ENCODE data around the gene PCDHGA7.
"Not testable (repeated sequence)": the region's sequence is repeated elsewhere in the genome, so short reads cannot be mapped to it uniquely, and the experiment has no call there.

PCDHGA7 gene

DNA sequence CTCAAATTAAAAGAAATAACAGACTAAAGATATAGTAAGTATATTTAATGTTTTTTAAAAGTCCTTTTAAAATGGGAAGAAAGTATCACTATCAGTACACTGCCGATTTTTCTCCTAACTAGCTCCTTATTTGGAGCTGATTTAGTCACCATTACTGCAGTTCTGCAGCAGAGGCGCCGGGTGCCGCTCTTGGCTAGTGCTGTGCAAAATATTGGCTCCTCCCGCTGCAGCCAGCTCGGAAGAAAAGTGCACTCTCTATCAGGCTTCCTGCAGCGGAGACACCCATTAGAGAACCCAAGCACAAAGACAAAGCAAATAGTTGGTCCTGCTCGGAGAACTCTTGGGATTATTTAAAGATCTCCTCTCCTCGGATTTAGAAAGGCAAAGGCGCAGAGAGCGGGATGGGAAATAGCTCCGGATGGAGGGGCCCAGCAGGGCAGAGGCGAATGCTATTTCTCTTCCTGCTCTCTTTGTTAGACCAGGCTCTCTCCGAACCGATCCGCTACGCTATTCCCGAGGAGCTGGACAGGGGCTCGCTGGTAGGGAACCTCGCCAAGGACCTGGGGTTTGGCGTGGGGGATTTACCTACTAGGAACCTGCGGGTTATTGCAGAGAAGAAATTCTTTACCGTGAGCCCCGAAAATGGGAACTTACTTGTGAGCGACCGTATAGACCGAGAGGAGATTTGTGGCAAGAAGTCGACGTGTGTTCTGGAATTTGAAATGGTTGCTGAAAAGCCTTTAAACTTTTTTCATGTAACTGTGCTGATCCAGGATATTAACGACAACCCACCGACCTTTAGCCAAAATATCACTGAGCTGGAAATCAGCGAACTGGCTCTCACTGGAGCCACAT, 12.3 kb upstream of the PCDHGA7 start, which contains the start of gene PCDHGB3:
TSS of gene PCDHGB3 (plus strand) at position 249 of the 855 bp plus-strand sequence. CDS start at position 402, 153 bp downstream.
- H3K4me3 ChIP-seq (ENCODE audit: low read depth, low read length), result peak within 1 kb of the TSS; percentile 37
- DNase-seq (ENCODE audit: low read depth), result peak; percentile 64
- TF ChIP-seq, protein P1, sequence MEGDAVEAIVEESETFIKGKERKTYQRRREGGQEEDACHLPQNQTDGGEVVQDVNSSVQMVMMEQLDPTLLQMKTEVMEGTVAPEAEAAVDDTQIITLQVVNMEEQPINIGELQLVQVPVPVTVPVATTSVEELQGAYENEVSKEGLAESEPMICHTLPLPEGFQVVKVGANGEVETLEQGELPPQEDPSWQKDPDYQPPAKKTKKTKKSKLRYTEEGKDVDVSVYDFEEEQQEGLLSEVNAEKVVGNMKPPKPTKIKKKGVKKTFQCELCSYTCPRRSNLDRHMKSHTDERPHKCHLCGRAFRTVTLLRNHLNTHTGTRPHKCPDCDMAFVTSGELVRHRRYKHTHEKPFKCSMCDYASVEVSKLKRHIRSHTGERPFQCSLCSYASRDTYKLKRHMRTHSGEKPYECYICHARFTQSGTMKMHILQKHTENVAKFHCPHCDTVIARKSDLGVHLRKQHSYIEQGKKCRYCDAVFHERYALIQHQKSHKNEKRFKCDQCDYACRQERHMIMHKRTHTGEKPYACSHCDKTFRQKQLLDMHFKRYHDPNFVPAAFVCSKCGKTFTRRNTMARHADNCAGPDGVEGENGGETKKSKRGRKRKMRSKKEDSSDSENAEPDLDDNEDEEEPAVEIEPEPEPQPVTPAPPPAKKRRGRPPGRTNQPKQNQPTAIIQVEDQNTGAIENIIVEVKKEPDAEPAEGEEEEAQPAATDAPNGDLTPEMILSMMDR (conservative IDR thresholded peaks at IDR 0.05; ENCODE audit: low read depth, low read length), result peak; percentile 59

DNA sequence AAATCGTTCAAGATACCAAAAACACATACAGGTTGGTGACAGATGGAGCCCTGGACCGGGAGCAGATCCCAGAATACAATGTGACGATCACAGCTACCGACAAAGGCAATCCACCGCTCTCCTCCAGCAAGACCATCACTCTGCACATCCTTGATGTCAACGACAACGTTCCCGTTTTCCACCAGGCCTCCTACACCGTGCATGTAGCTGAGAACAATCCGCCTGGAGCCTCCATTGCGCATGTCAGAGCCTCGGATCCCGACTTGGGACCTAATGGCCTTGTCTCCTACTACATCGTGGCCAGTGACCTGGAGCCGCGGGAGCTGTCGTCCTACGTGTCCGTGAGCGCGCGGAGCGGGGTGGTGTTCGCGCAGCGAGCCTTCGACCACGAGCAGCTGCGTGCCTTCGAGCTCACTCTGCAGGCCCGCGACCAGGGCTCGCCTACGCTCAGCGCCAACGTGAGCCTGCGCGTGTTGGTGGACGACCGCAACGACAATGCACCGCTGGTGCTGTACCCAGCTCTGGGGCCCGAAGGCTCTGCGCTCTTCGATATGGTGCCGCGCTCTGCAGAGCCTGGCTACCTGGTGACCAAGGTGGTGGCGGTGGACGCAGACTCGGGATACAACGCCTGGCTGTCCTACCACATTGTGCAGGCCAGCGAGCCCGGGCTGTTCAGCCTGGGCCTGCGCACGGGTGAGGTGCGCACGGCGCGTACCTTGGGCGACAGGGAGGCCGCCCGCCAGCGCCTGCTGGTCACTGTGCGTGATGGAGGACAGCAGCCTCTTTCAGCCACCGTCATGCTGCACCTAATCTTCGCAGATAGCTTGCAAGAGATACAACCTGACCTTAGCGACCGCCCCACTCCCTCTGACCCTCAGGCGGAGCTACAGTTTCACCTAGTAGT, 10.7 kb upstream of the PCDHGA7 start:
- TF ChIP-seq, protein P1 (conservative IDR thresholded peaks at IDR 0.05; ENCODE audit: low read depth, low read length), result no peak
- no peak for DNase-seq (ENCODE audit: low read depth)
- no peak overlapping the region for H3K4me3 ChIP-seq (ENCODE audit: low read depth, low read length)

DNA sequence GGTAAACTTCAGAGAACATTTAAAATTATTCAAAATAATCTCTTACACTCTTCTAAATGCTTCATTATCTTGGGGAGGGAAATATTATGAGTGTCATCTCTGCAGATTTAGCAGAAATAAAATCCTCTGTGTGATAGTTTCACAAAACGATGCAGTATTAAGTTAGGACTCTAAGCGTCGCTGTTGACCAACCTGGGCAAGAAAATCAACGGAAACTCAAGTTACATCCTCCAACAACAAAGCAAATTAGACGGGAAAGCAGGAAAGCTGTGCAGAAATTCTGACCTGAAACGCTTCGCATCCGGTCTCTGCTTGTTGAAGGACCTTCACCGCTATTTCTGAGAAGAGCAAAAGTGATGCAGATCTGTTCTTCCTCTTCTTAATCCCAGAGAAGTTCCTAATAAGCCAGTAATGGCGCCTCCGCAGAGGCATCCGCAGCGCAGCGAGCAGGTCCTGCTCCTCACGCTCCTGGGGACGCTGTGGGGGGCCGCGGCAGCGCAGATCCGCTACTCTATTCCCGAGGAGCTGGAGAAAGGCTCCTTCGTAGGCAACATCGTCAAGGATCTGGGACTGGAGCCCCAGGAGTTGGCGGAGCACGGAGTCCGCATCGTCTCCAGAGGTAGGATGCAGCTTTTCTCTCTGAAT, 8.7 kb upstream of the PCDHGA7 start, which contains the start of gene PCDHGA6:
TSS of gene PCDHGA6 (plus strand) at position 219 of the 645 bp plus-strand sequence. CDS start at position 412, 193 bp downstream.
- DNase-seq (ENCODE audit: low read depth), result peak; percentile 50
- TF ChIP-seq, protein P1 (conservative IDR thresholded peaks at IDR 0.05; ENCODE audit: low read depth, low read length), result peak; percentile 58
- H3K4me3 ChIP-seq (ENCODE audit: low read depth, low read length), result peak within 1 kb of the TSS; percentile 32

DNA sequence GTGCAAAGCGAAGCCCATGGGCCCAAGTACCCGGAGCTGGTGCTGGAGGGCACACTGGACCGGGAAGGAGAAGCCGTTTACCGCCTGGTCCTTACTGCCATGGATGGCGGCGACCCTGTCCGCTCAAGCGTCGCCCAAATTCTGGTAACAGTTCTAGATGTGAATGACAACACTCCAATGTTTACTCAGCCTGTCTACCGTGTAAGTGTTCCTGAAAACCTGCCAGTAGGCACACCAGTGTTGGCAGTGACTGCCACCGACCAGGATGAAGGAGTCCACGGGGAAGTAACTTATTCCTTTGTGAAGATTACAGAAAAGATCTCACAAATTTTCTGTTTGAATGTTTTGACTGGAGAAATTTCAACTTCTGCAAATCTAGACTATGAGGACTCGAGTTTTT, 7.9 kb upstream of the PCDHGA7 start:
- TF ChIP-seq, protein P1 (conservative IDR thresholded peaks at IDR 0.05; ENCODE audit: low read depth, low read length), result no peak
- DNase-seq (ENCODE audit: low read depth), result no peak
- H3K4me3 ChIP-seq (ENCODE audit: low read depth, low read length), result no peak overlapping the region

DNA sequence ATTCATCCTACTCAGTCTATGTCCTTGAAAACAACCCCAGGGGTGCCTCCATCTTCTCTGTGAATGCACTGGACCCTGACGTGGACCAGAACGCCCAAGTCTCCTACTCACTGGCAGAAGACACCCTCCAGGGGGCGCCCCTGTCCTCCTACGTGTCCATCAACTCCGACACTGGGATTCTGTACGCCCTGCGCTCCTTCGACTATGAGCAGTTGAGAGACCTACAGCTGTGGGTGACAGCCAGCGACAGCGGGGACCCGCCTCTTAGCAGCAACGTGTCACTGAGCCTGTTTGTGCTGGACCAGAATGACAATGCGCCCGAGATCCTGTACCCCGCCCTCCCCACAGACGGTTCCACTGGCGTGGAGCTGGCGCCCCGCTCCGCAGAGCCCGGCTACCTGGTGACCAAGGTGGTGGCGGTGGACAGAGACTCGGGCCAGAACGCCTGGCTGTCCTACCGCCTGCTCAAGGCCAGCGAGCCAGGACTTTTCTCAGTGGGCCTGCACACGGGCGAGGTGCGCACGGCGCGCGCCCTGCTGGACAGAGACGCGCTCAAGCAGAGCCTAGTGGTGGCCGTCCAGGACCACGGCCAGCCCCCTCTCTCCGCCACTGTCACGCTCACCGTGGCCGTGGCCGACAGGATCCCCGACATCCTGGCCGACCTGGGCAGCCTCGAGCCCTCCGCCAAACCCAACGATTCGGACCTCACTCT, 6.9 kb upstream of the PCDHGA7 start:
- H3K4me3 ChIP-seq (ENCODE audit: low read depth, low read length), result not testable (repeated sequence)

DNA sequence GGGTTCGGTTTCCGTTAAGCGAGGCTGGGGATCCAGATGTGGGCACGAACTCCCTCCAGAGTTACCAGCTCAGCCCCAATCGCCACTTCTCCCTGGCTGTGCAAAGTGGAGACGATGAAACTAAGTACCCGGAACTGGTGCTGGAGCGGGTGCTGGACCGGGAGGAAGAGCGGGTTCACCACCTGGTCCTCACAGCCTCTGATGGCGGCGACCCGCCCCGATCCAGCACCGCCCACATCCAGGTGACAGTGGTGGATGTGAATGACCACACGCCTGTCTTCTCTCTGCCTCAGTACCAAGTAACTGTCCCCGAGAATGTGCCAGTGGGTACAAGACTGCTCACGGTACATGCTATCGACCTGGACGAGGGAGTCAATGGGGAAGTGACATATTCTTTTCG, 803 bp downstream of the PCDHGA7 start:
- no peak for DNase-seq (ENCODE audit: low read depth)
- no peak overlapping the region for H3K4me3 ChIP-seq (ENCODE audit: low read depth, low read length)

More for the DNA sequence above, 6.9 kb upstream of the PCDHGA7 start:
- not testable (repeated sequence) for DNase-seq (ENCODE audit: low read depth)

More for the DNA sequence above, 803 bp downstream of the PCDHGA7 start:
- TF ChIP-seq, protein P1 (conservative IDR thresholded peaks at IDR 0.05; ENCODE audit: low read depth, low read length), result no peak
